KMS-11 (cell line): Measurements from ENCODE around the gene TEFM.
A peak's percentile ranks its signal among the peaks of the same experiment; 100 is the strongest.
"Not testable (repeated sequence)": the region's sequence is repeated elsewhere in the genome, so short reads cannot be mapped to it uniquely, and the experiment has no call there.

Experiments
- H2AFZ ChIP-seq: fragments of 200-600 bp; sonication (generic); 2 replicates; pipeline ENCODE4 v1.6.1; 2016; ENCODE audit warnings: antibody characterized with exemption, mixed run types, low read depth
- H3K27ac ChIP-seq: fragments of 200-600 bp; sonication (generic); 2 replicates; pipeline ENCODE4 v1.6.1; 2016; ENCODE audit warnings: mild to moderate bottlenecking, mixed run types
- H3K27me3 ChIP-seq: fragments of 200-600 bp; sonication (generic); 2 replicates; pipeline ENCODE4 v1.6.1; 2017; ENCODE audit warnings: mild to moderate bottlenecking, low read depth, mixed run types, moderate library complexity; ENCODE audit not compliant: insufficient read depth
- H3K36me3 ChIP-seq: fragments of 200-600 bp; sonication (generic); 2 replicates; pipeline ENCODE4 v1.6.1; 2017; ENCODE audit warnings: mild to moderate bottlenecking, mixed run types; ENCODE audit not compliant: insufficient read depth
- H3K4me1 ChIP-seq: fragments of 200-600 bp; sonication (generic); 2 replicates; pipeline ENCODE4 v1.6.1; 2016; ENCODE audit warnings: mild to moderate bottlenecking, low read depth, mixed run types; ENCODE audit not compliant: poor library complexity, severe bottlenecking
- H3K4me2 ChIP-seq: fragments of 200-600 bp; sonication (generic); 2 replicates; pipeline ENCODE4 v1.7.0; 2016; ENCODE audit warnings: mild to moderate bottlenecking, mixed run types
- H3K4me3 ChIP-seq: fragments of 200-600 bp; sonication (generic); IDR thresholded peaks from 2 replicates; pipeline ENCODE4 v1.6.1; 2017; ENCODE audit warnings: low read depth, low read length, mixed read lengths; ENCODE audit not compliant: insufficient read depth
- H3K79me2 ChIP-seq: fragments of 200-600 bp; sonication (generic); 2 replicates; pipeline ENCODE4 v1.6.1; 2016; ENCODE audit warnings: low read depth, mixed run types; ENCODE audit not compliant: insufficient read depth
- H3K9ac ChIP-seq: fragments of 200-600 bp; sonication (generic); 2 replicates; pipeline ENCODE4 v1.6.1; 2016; ENCODE audit warnings: mild to moderate bottlenecking, mixed run types
- H4K20me1 ChIP-seq: fragments of 200-600 bp; sonication (generic); 2 replicates; pipeline ENCODE4 v1.6.1; 2016; ENCODE audit warnings: mild to moderate bottlenecking, mixed run types; ENCODE audit not compliant: insufficient read depth
- TF ChIP-seq, protein P1 (sequence below): fragments of 200-600 bp; sonication (generic); conservative IDR thresholded peaks from 2 replicates; pipeline ENCODE4 v1.6.1; 2017; ENCODE audit warnings: low read depth, mild to moderate bottlenecking, antibody characterized with exemption, low read length, moderate library complexity, mixed read lengths

TEFM gene

GRCh38 chr17:30939051-30939689 is 33.1 kb upstream of the TEFM start:
- Histone ChIP-seq H3K4me1 (peaks cover 30% of the 10 kb centered on the region), H3K4me3 (no peak overlapping the region), H4K20me1 (no peaks in the 10 kb centered on the region), H3K4me2 (peak overlapping the region; percentile 65), H3K27ac (peak overlapping the region; percentile 71), H3K79me2 (no peaks in the 10 kb centered on the region), H2AFZ (peak overlapping the region; percentile 75), H3K9ac (peak overlapping the region; percentile 38), H3K27me3 (no peaks in the 10 kb centered on the region), H3K36me3 (no peaks in the 10 kb centered on the region)
- TF ChIP-seq, protein P1, sequence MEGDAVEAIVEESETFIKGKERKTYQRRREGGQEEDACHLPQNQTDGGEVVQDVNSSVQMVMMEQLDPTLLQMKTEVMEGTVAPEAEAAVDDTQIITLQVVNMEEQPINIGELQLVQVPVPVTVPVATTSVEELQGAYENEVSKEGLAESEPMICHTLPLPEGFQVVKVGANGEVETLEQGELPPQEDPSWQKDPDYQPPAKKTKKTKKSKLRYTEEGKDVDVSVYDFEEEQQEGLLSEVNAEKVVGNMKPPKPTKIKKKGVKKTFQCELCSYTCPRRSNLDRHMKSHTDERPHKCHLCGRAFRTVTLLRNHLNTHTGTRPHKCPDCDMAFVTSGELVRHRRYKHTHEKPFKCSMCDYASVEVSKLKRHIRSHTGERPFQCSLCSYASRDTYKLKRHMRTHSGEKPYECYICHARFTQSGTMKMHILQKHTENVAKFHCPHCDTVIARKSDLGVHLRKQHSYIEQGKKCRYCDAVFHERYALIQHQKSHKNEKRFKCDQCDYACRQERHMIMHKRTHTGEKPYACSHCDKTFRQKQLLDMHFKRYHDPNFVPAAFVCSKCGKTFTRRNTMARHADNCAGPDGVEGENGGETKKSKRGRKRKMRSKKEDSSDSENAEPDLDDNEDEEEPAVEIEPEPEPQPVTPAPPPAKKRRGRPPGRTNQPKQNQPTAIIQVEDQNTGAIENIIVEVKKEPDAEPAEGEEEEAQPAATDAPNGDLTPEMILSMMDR = no peak

DNA sequence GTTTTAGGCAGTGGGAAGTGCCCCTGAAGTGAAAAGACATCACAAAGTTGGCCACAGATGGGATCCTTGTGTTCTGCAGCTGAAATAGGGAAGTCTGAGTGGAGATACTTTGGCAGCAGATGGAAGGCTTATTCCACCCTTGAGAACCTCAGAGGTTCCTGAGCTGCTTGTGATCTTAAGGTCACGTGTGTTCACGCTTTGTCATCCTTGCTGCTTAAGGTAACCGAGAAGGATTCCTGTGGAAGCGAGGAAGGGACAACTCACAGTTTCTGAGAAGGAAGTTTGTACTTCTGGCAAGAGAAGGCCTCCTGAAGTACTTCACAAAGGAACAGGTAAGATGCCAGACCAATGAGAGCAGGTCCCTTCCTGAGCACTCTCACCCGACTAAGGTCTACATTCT is 27.9 kb upstream of the TEFM start:
- Histone ChIP-seq H3K9ac (no peak overlapping the region), H3K36me3 (no peaks in the 10 kb centered on the region), H3K79me2 (no peaks in the 10 kb centered on the region), H3K4me1 (peaks cover 12% of the 10 kb centered on the region), H4K20me1 (no peaks in the 10 kb centered on the region), H3K4me3 (no peak overlapping the region), H3K27me3 (no peaks in the 10 kb centered on the region), H2AFZ (no peak overlapping the region), H3K27ac (no peak overlapping the region), H3K4me2 (no peak overlapping the region)
- TF ChIP-seq, protein P1 = no peak

DNA sequence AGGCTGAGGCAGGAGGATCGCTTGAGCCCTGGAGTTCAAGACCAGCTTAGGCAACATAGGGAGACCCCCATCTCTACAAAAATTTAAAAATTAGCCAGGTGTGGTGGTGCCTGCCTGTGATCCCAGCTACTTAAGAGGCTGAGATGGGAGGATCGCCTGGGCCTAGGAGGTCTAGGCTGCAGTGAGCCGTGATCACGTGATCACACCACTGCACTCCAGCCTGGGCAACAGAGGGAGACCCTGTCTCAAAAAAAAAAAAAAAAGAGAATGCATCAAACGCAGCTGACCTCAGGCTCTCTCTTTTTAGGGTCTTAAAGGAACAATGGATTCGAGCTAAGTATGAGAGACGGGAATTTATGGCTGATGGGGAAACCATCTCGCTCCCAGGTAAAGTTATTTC is 25.5 kb upstream of the TEFM start:
- not testable (repeated sequence) for H3K4me3 ChIP-seq, H3K9ac ChIP-seq, H3K27ac ChIP-seq, H3K4me1 ChIP-seq, H3K4me2 ChIP-seq, H3K79me2 ChIP-seq, H3K27me3 ChIP-seq, H4K20me1 ChIP-seq, H3K36me3 ChIP-seq, H2AFZ ChIP-seq

GRCh38 chr17:30930495-30930894 is 24.5 kb upstream of the TEFM start:
- Histone ChIP-seq H3K36me3 (no peaks in the 10 kb centered on the region), H3K4me2 (no peak overlapping the region), H3K27ac (no peak overlapping the region), H4K20me1 (no peaks in the 10 kb centered on the region), H3K79me2 (no peaks in the 10 kb centered on the region), H3K27me3 (no peaks in the 10 kb centered on the region), H3K4me1 (peaks cover 10% of the 10 kb centered on the region), H3K9ac (no peak overlapping the region), H2AFZ (no peak overlapping the region), H3K4me3 (no peak overlapping the region)
- TF ChIP-seq, protein P1 = no peak

GRCh38 chr17:30929861-30930260 is 23.8 kb upstream of the TEFM start:
- not testable (repeated sequence) for H3K27ac ChIP-seq, H3K9ac ChIP-seq, H3K4me2 ChIP-seq, H4K20me1 ChIP-seq, H2AFZ ChIP-seq, H3K36me3 ChIP-seq, H3K4me3 ChIP-seq, H3K4me1 ChIP-seq, H3K79me2 ChIP-seq, H3K27me3 ChIP-seq
